ENCODE results near the gene CNTN4. TPM values are rescaled to one million over a fixed set of nuclear protein-coding genes. Genes with fewer than 3 reads are reported as not detected.

The CNTN4 gene
- total RNA-seq, 1 experiment from 2014 or later: not detected

- no peaks in the 10 kb centered on the region for H3K4me1 Mint-ChIP-seq
- ATAC-seq: no peak
- TF ChIP-seq HMGXB4 (CRISPR knock-in tag; IDR thresholded peaks at IDR 0.05) (no peak), TP53 (CRISPR knock-in tag; IDR thresholded peaks at IDR 0.05) (no peak), PRDM15 (CRISPR knock-in tag; IDR thresholded peaks at IDR 0.05) (no peak), SP1 (CRISPR knock-in tag; conservative IDR thresholded peaks at IDR 0.05) (no peak), NFATC4 (CRISPR knock-in tag; IDR thresholded peaks at IDR 0.05) (no peak), FOXJ3 (CRISPR knock-in tag; IDR thresholded peaks at IDR 0.05; ENCODE audit: borderline replicate concordance) (no peak), RELA (CRISPR knock-in tag; IDR thresholded peaks at IDR 0.05; ENCODE audit: borderline replicate concordance) (no peak), KAT7 (CRISPR knock-in tag; IDR thresholded peaks at IDR 0.05; ENCODE audit: borderline replicate concordance) (no peak), ZSCAN18 (CRISPR knock-in tag; IDR thresholded peaks at IDR 0.05) (no peak), CREM (CRISPR knock-in tag; IDR thresholded peaks at IDR 0.05) (no peak), EMX1 (CRISPR knock-in tag; IDR thresholded peaks at IDR 0.05) (no peak), ARID4B (CRISPR knock-in tag; IDR thresholded peaks at IDR 0.05; ENCODE audit: borderline replicate concordance) (no peak), ATF1 (CRISPR knock-in tag; IDR thresholded peaks at IDR 0.05) (no peak), HMGA2 (CRISPR knock-in tag; IDR thresholded peaks at IDR 0.05) (no peak), NFYB (CRISPR knock-in tag; conservative IDR thresholded peaks at IDR 0.05; ENCODE audit: low read depth) (no peak), ZNF138 (CRISPR knock-in tag; conservative IDR thresholded peaks at IDR 0.05) (no peak), AFF4 (CRISPR knock-in tag; IDR thresholded peaks at IDR 0.05; ENCODE audit: borderline replicate concordance) (no peak)
- no peak overlapping the region for H3K27ac Mint-ChIP-seq
- no peak overlapping the region for H3K4me3 Mint-ChIP-seq
- CTCF ChIA-PET: no interaction called here
- H3K9me3 Mint-ChIP-seq: peaks cover 76% of the 10 kb centered on the region
- peaks cover 61% of the 10 kb centered on the region for H3K36me3 Mint-ChIP-seq
- peaks cover 3% of the 10 kb centered on the region for H3K27me3 Mint-ChIP-seq (ENCODE audit: low read depth)
- POLR2A ChIA-PET: no interaction called here
- no peak for DNase-seq (ENCODE audit: low spot score)
Measured at GRCh38 chr3:2523281-2523836, 424.7 kb downstream of the CNTN4 start.
